GM18511 (cell line): ENCODE data around the gene CHERP.
"Not testable (repeated sequence)": the region's sequence is repeated elsewhere in the genome, so short reads cannot be mapped to it uniquely, and the experiment has no call there.

ENCODE experiments used
- ATAC-seq: cut with Tn5 transposase; IDR thresholded peaks from one replicate; pipeline ENCODE4 v1.9.1; 2021; ENCODE audit warnings: mild to moderate bottlenecking, moderate library complexity; ENCODE audit not compliant: unreplicated experiment

The CHERP gene

GRCh38 chr19:16576690-16577530, 34.7 kb upstream of the CHERP start:
- no peak for ATAC-seq

- ATAC-seq = no peak
These were observed 33.8 kb upstream of the CHERP start for GRCh38 chr19:16575861-16576689.

GRCh38 chr19:16575282-16575681, 33.0 kb upstream of the CHERP start:
- ATAC-seq = no peak

- ATAC-seq = no peak
These were observed 31.7 kb upstream of the CHERP start for GRCh38 chr19:16573925-16574324.

DNA sequence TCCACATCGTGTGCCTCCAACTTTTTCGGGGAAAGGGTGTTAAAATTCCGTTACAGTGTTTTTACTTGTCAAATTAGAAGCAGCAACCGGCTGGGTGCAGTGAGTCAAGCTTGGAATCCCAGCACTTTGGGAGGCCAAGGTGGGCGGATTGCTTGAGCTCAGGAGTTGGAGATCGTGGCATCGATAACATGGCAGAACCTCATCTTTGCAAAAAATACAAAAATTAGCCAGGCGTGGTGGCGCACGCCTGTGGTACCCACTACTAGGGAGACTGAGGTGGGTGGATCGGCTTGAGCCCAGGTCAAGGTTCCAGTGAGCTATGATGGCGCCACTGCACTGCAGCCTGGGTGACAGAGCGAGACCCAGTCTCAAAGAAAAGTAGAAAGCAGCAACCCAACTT, 31.1 kb upstream of the CHERP start:
- ATAC-seq = no peak

DNA sequence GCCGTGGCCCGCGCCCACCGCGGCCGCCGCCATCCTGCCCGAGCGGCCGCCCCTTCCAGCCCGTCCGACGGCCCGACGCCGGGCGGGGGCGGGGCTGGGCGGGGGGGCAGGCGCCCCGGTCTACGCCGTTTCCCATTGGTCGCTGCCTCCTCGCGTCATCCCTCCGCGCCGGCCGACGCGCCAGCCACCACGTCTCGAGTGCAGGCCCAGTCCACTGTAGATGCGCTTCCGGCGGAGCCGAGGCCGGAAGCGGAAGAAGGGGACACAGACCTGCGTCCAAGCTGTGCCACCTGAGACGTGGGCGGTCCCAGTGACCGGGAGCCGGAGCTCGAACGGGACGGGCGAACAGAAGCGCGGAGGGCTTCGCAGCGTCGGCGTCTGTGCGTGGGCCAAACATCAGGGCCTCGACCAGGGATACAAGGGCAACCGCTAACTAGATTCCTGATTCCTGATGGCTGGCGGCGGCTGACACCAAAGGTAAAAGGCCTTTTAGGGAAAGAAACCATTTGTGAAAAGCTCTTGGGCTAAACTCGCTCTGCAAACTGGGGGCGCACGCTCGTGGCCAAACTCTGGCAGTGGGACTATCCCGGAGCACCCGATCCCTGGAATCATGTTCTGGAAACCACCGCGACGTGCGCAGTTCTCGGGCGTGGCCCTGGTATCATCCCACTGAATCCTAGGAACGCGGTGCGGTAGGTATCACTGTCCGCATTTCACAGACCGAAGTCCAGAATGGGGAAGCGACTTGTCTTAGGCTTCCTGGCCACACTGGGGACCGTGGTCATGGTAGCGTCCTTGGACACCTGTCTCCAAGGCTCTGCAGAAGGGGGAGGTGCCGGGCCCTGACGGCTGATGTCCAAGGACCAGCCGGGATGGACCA, 30.3 kb upstream of the CHERP start, which contains the start of gene SLC35E1:
TSS of gene SLC35E1 (minus strand) at position 84 of the 880 bp plus-strand sequence. CDS start at position 33, 51 bp downstream.
- peak; percentile 88 for ATAC-seq

- peak; percentile 36 for ATAC-seq
These were observed 29.6 kb upstream of the CHERP start for GRCh38 chr19:16571822-16572331.

GRCh38 chr19:16571283-16571682, 29.0 kb upstream of the CHERP start:
- no peak for ATAC-seq

GRCh38 chr19:16569609-16570320, 27.5 kb upstream of the CHERP start:
- ATAC-seq = no peak

DNA sequence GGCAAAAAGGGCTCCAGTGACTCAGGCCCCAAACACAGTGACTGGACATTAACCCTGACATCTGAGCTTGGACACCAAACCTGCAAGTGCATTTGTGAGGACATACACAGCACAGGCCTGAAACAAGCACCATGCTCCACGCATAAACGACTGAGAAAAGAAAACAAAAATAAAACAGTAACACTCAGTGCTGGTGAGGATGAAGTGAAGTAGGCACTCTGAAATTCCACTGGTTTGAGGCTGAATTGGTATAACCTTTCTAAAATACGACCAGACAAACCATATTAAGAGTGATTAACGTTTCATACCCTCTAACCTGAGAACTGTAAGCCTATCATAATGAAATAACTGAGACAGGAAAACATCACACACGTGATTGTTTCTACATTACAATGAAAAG, 24.5 kb upstream of the CHERP start:
- ATAC-seq = no peak

DNA sequence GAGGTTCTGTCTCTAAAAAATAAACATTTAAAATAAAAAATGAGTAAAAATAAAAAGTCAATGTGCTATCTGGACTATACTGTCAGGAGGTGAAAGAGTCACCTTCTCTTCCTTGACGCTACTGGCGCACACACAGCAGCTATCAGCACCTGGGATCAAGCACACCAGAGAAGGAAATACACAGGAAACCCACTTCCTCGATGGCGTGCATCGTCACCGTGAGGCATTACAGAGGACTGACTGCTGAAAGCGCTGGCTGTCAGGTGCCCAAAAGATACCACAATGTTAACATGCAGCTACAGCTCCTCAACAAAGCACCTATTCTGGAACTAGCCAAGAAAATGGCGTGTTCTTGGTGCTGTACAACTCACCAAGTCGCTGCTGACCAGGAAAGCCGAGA, 23.9 kb upstream of the CHERP start:
- no peak for ATAC-seq

DNA sequence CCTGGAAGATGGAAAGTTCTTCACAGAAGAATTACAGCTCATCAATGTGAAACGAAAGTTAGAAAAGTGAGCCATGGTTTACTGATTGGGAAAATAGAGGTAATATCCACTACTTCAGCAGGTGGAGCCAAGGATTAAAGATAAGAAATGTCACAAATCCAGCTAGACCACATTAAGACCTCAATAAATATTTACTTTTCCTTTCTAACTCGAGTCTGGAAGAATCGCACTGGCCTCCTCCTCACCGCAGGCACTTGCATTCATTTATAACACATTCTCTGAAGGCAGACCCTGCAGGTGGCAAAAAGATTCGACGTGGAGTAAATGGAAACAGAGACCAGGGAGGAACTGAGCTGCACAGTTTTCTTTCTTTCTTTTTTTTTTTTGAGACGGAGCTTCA, 22.6 kb upstream of the CHERP start:
- no peak for ATAC-seq

DNA sequence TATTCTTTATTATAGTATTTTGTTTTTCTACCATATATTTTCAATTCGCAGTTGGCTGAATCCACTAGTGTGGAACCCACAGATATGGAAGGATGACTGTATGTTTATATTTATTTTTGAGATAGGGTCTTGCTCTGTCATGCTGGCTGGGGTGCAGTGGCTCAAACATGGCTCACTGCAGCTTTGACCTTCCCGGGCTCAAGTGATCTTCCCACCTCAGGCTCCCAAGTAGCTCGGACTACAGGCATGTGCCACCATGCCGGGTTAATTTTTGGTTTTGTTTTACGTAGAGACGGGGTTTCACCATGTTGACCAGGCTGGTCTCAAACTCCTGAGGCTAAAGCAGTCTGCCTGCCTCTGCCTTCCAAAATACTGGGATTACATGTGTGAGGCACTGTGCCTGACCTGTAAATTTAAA, 20.4 kb upstream of the CHERP start:
- no peak for ATAC-seq

DNA sequence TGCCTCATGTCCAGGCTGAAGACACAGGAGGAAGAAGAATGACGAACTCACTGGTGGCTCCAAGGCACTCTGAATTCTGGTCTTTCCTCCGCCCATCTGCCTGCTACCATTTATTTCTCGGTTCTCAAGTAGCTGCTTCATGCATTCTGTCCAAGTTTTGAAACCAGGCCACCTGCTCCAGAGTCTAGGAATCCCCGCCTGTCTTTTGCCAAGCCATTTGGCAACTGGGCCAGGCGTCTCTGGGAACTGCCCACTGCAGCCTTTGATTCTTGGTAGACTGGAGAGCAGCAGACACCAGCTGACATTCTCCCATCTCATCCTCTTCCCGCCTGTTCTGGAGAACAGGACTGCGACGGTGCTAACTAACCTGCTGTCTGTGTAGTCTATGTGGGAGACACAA, 19.1 kb upstream of the CHERP start:
- ATAC-seq = no peak

DNA sequence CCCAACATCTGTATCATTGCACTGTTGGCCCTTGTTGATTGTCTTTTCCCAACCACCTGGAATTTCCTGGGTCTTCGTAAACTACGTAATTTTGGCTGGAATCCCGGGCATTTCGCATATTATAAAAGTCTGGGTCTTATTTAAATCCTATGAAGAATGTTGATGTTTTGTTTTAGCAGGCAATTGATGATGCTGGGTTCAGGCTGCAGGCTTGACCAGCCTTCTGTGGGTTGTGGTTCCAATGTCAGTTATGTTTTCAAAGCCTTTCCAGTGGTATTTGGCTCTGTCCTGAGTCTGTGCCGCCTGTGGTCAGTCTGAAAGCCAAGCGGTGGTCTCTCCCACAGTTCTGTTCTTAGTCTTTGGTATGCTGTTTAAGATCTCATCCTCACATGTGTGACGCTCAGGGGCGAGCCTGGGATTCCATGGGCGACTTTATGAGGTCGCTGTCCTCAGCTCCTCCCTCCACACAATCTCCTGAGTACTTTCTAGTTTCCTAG, 17.6 kb upstream of the CHERP start:
- no peak for ATAC-seq

GRCh38 chr19:16554776-16555175, 12.5 kb upstream of the CHERP start:
- ATAC-seq = no peak

DNA sequence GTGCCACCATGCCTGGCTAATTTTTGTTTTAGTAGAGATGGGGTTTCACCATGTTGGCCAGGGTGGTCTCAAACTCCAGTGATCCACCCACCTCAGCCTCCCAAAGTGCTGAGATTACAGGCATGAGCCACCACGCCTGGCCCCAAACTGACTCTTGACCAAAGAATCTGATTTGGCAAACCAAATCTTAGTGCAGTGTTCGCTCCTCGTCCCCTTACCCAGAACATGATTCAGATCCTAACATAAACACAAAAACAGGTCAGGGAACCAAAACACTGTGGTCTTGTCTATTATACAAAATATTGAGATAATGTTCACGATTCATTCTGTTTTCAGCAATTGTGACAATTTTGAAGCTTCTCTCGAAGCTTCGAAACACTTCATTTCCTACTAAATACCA, 9.7 kb upstream of the CHERP start:
- not testable (repeated sequence) for ATAC-seq

DNA sequence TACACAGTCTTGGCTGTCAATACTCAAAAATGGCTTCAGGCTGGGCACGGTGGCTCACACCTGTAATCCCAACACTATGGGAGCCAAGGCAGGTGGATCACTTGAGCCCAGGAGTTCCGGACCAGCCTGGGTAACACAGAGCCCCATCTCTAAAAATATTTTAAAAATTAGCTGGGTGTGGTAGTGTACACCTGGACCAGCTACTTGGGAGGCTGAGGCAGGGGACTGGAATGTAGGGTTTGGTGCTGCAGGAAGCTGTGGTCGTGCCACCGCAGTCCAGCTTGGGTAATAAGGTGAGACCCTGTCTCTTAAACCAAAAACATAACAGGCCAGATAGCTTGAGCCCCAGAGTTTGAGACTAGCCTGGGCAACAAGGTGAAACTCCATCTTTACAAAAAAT, 6.7 kb upstream of the CHERP start:
- ATAC-seq = no peak

GRCh38 chr19:16544473-16545231, 2.4 kb upstream of the CHERP start:
- no peak for ATAC-seq
